HG03457 (cell line): ENCODE measurements around the gene OR4Q2.
"Not testable (repeated sequence)": the region's sequence is repeated elsewhere in the genome, so short reads cannot be mapped to it uniquely, and the experiment has no call there.

Experiments
- ATAC-seq: cut with Tn5 transposase; IDR thresholded peaks from one replicate; pipeline ENCODE4 v1.9.1; 2021; ENCODE audit warnings: moderate number of reproducible peaks; ENCODE audit not compliant: unreplicated experiment

The OR4Q2 gene

GRCh38 chr14:20001863-20002262 lies at the start of gene OR4Q2:
OR4Q2 (plus strand) TSS chr14:20002163.
- ATAC-seq: no peak

- ATAC-seq: not testable (repeated sequence)
Observed at GRCh38 chr14:19969735-19970134, 32.2 kb upstream of the OR4Q2 start.

- no peak for ATAC-seq
Observed at GRCh38 chr14:19974844-19975243, 27.1 kb upstream of the OR4Q2 start.

DNA sequence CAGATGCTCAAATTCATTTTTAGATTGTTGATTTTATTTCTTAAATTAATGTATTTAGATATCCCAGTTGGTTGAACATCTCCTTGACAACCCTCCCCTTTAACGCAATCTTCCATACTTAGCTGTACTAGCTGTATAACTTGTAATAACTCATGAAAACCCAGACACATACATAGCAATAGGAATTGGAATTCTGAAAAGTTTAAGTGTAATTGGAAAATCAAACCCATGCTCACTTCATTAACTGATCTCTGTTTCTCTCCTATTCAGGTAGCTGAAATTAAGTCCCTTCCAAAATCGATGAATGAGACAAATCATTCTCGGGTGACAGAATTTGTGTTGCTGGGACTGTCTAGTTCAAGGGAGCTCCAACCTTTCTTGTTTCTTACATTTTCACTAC lies 26.7 kb upstream of the OR4Q2 start, which contains the start of gene OR4K15:
OR4K15 (plus strand) TSS at position 301 of the 400 bp plus-strand sequence; CDS start at position 301, 0 bp downstream.
- ATAC-seq: no peak

- ATAC-seq: no peak
Observed at GRCh38 chr14:19993438-19993837, 8.5 kb upstream of the OR4Q2 start.

GRCh38 chr14:20002319-20002718 lies 356 bp downstream of the OR4Q2 start:
- no peak for ATAC-seq

GRCh38 chr14:20008156-20008555 lies 6.2 kb downstream of the OR4Q2 start:
- ATAC-seq: no peak

- no peak for ATAC-seq
Observed at GRCh38 chr14:20019257-20019865, 17.4 kb downstream of the OR4Q2 start, which contains the start of gene OR4K14. OR4K14 (minus strand) TSS chr14:20019307; CDS start chr14:20015193, 4,114 bp downstream.

GRCh38 chr14:20031058-20031457 lies 29.1 kb downstream of the OR4Q2 start:
- ATAC-seq: no peak

DNA sequence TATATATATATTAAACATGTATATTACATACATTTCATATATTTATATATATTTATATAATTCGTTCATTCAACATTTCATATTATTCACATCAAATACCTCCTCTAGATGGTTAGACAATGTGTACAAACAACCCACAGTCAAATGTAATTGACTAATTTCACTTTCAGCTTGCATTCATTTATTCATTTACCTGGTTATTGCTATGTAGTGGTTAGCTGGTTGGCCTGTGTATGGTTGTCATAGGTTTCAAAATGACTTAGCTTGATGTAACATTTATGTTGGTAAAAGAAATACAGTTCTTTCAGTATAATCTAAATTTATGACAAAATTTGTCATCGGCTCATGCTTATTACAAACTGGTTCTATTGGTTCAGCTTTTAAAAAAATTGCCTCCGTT lies 33.5 kb downstream of the OR4Q2 start:
- no peak for ATAC-seq

DNA sequence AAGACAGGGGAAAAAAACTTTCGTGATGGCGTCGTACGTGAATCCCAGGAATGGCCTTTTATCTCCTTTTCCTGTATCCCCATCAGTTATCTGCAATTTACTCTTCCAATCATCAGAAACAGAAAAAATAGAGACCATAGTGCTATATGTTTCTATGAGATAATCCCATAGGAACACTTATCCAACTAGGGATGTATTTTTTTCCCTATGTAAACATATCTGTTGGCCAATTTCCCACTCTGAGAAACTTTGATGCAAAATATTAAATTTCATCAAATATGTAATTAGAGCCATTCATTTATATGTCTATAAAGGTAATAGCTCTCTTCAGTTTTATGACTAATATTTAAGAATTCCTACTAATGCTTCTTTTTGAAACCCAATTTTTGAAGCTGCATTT lies 34.0 kb downstream of the OR4Q2 start, which contains the start of gene OR4K13:
OR4K13 (minus strand) TSS at position 101 of the 400 bp plus-strand sequence. CDS start 1,280 bp downstream, outside the sequence.
- no peak for ATAC-seq

GRCh38 chr14:20044243-20044642 lies 42.3 kb downstream of the OR4Q2 start:
- ATAC-seq: no peak

DNA sequence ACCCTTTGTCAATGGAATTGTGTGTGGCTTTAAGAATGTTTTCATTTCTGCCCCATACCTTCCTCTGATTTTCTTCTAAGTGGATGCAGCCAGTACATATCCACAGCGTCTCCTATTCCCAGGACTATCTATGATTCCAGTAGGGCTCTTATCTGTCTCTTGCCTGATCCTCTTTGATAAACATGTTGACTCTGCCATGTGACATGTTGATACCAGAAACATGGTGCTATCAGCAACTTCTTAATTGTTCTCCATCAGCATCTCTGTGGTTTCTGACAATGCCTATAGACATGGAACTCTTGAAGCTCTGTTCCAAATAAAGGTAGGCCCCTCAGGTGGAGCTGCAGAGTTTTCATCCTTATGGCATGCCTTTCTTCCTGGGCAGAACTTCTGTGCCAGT lies 46.2 kb downstream of the OR4Q2 start:
- ATAC-seq: no peak
